ENCODE measurements around the gene RIOK2.
"Not testable (repeated sequence)": the region's sequence is repeated elsewhere in the genome, so short reads cannot be mapped to it uniquely, and the experiment has no call there.

Gene RIOK2

DNA sequence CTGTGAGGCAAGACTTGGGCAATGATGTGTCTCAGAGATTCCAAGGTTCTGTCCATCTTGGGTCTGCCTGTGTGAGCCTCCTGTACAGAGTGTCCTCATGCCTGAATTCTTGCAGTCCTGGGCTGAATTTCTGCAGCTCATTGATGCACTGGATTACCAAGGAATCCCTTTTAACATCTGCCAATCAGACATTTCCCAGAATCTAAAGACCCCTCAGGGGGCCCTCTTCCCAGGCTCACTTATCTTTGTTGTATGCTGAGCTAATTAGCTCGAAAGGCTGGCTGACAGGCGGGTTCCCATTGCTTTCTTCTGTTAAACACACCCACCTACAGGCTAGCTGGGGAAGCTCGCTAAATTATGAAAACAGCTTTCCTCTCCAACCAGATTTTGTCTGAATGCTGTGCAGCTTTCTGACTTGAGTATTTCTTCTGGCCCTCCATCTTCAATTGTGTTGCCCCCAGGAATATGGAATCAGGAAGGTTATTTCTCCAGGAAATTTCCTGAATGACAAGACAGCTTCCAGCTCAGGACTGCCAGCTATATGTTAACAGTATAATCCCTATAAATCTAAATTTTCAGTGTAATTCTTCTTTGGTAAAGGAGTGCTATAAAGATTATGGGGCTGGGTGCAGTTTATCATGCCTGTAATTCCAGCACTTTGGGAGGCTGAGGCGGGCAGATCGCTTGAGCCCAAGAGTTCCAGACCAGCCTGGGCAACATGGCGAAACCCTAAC is 40.4 kb downstream of the RIOK2 start, which contains the start of gene LIX1:
LIX1 (minus strand) TSS at position 91 of the 734 bp plus-strand sequence; CDS start at position 56, 35 bp downstream.
- no peaks in the 10 kb centered on the region for H4K20me1 ChIP-seq (ENCODE audit: low read depth, low read length)
- TF ChIP-seq CTCF (IDR thresholded peaks at IDR 0.05; ENCODE audit: insufficient read depth, low read length, poor library complexity, severe bottlenecking): peak; percentile 54
- TF ChIP-seq EZH2phosphoT487 (conservative IDR thresholded peaks at IDR 0.05; ENCODE audit: low read length): no peak
- H3K79me2 ChIP-seq (ENCODE audit: insufficient read depth, low read length): no peaks in the 10 kb centered on the region
- H3K36me3 ChIP-seq (ENCODE audit: low read length): no peaks in the 10 kb centered on the region
- no peak within 1 kb of the TSS for H3K9ac ChIP-seq (ENCODE audit: low read length)
- no peak within 1 kb of the TSS for H3K4me2 ChIP-seq (ENCODE audit: low read depth, low read length, poor library complexity, severe bottlenecking)
- no peak within 1 kb of the TSS for H3K4me3 ChIP-seq (ENCODE audit: insufficient read depth, low read length, poor library complexity, severe bottlenecking)
- H3K27ac ChIP-seq (ENCODE audit: low read depth, low read length): no peak within 1 kb of the TSS
- H2AFZ ChIP-seq (ENCODE audit: low read depth, low read length, severe bottlenecking): peak within 1 kb of the TSS; percentile 15
- H3K9me3 ChIP-seq (ENCODE audit: insufficient read depth, low read length): no peaks in the 10 kb centered on the region
- no peaks in the 10 kb centered on the region for H3K27me3 ChIP-seq (ENCODE audit: low read length)
- no peaks in the 10 kb centered on the region for H3K9me2 ChIP-seq (replicated peaks; ENCODE audit: insufficient read depth, low read length)
- no peaks in the 10 kb centered on the region for H3F3A ChIP-seq (ENCODE audit: insufficient read depth)

GRCh38 chr5:97141539-97141938 is 41.5 kb downstream of the RIOK2 start:
- Histone ChIP-seq H3K79me2 (ENCODE audit: insufficient read depth, low read length) (no peaks in the 10 kb centered on the region), H3K27me3 (ENCODE audit: low read length) (no peaks in the 10 kb centered on the region), H3K4me2 (ENCODE audit: low read depth, low read length, poor library complexity, severe bottlenecking) (no peak overlapping the region), H3K9me3 (ENCODE audit: insufficient read depth, low read length) (no peaks in the 10 kb centered on the region), H3K36me3 (ENCODE audit: low read length) (no peaks in the 10 kb centered on the region), H4K20me1 (ENCODE audit: low read depth, low read length) (no peaks in the 10 kb centered on the region), H3K27ac (ENCODE audit: low read depth, low read length) (no peak overlapping the region), H2AFZ (ENCODE audit: low read depth, low read length, severe bottlenecking) (peak overlapping the region; percentile 15), H3K9me2 (replicated peaks; ENCODE audit: insufficient read depth, low read length) (no peaks in the 10 kb centered on the region), H3K9ac (ENCODE audit: low read length) (no peak overlapping the region), H3F3A (ENCODE audit: insufficient read depth) (no peaks in the 10 kb centered on the region), H3K4me3 (ENCODE audit: insufficient read depth, low read length, poor library complexity, severe bottlenecking) (no peak overlapping the region)
- TF ChIP-seq CTCF (IDR thresholded peaks at IDR 0.05; ENCODE audit: insufficient read depth, low read length, poor library complexity, severe bottlenecking) (no peak), EZH2phosphoT487 (conservative IDR thresholded peaks at IDR 0.05; ENCODE audit: low read length) (no peak)

DNA sequence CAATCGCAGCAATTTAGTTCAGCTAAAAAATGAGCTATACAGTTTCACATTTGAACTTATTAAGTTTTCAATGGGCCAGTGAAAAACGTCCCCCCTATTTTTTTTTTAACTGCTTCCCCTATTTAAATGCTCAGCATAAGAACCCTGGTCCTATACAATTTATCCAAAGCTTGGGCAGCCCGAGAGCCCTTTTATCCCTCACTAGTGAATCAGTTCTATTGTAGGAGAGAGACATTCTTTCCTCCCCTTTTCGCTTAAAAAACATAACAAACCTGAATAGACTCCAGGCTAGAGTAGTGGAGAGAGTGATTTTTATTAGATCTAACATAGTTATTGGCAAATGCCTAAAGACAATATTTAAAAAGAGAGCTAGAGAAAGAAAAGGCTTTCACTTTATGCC is 42.0 kb downstream of the RIOK2 start:
- no peaks in the 10 kb centered on the region for H3F3A ChIP-seq (ENCODE audit: insufficient read depth)
- no peak overlapping the region for H3K4me2 ChIP-seq (ENCODE audit: low read depth, low read length, poor library complexity, severe bottlenecking)
- H3K36me3 ChIP-seq (ENCODE audit: low read length): no peaks in the 10 kb centered on the region
- H4K20me1 ChIP-seq (ENCODE audit: low read depth, low read length): no peaks in the 10 kb centered on the region
- H2AFZ ChIP-seq (ENCODE audit: low read depth, low read length, severe bottlenecking): peak overlapping the region; percentile 15
- H3K79me2 ChIP-seq (ENCODE audit: insufficient read depth, low read length): no peaks in the 10 kb centered on the region
- H3K9me3 ChIP-seq (ENCODE audit: insufficient read depth, low read length): no peaks in the 10 kb centered on the region
- H3K9me2 ChIP-seq (replicated peaks; ENCODE audit: insufficient read depth, low read length): no peaks in the 10 kb centered on the region
- H3K9ac ChIP-seq (ENCODE audit: low read length): no peak overlapping the region
- no peak overlapping the region for H3K27ac ChIP-seq (ENCODE audit: low read depth, low read length)
- no peak overlapping the region for H3K4me3 ChIP-seq (ENCODE audit: insufficient read depth, low read length, poor library complexity, severe bottlenecking)
- no peak for TF ChIP-seq EZH2phosphoT487 (conservative IDR thresholded peaks at IDR 0.05; ENCODE audit: low read length)
- TF ChIP-seq CTCF (IDR thresholded peaks at IDR 0.05; ENCODE audit: insufficient read depth, low read length, poor library complexity, severe bottlenecking): no peak
- H3K27me3 ChIP-seq (ENCODE audit: low read length): no peaks in the 10 kb centered on the region

- H3F3A ChIP-seq (ENCODE audit: insufficient read depth); H3K36me3 ChIP-seq (ENCODE audit: low read length); H4K20me1 ChIP-seq (ENCODE audit: low read depth, low read length); H3K4me2 ChIP-seq (ENCODE audit: low read depth, low read length, poor library complexity, severe bottlenecking); H3K9ac ChIP-seq (ENCODE audit: low read length); H2AFZ ChIP-seq (ENCODE audit: low read depth, low read length, severe bottlenecking); H3K4me3 ChIP-seq (ENCODE audit: insufficient read depth, low read length, poor library complexity, severe bottlenecking); H3K27ac ChIP-seq (ENCODE audit: low read depth, low read length); H3K79me2 ChIP-seq (ENCODE audit: insufficient read depth, low read length); H3K27me3 ChIP-seq (ENCODE audit: low read length); H3K9me3 ChIP-seq (ENCODE audit: insufficient read depth, low read length); H3K9me2 ChIP-seq (replicated peaks; ENCODE audit: insufficient read depth, low read length): not testable (repeated sequence)
These were observed 42.8 kb downstream of the RIOK2 start for GRCh38 chr5:97140250-97140649.

All from SU-DHL-6 (cell line).